Measurements from ENCODE around the gene PDE6B.
A peak's percentile ranks its signal among the peaks of the same experiment; 100 is the strongest.
"Not testable (repeated sequence)": the region's sequence is repeated elsewhere in the genome, so short reads cannot be mapped to it uniquely, and the experiment has no call there.

PDE6B gene

DNA sequence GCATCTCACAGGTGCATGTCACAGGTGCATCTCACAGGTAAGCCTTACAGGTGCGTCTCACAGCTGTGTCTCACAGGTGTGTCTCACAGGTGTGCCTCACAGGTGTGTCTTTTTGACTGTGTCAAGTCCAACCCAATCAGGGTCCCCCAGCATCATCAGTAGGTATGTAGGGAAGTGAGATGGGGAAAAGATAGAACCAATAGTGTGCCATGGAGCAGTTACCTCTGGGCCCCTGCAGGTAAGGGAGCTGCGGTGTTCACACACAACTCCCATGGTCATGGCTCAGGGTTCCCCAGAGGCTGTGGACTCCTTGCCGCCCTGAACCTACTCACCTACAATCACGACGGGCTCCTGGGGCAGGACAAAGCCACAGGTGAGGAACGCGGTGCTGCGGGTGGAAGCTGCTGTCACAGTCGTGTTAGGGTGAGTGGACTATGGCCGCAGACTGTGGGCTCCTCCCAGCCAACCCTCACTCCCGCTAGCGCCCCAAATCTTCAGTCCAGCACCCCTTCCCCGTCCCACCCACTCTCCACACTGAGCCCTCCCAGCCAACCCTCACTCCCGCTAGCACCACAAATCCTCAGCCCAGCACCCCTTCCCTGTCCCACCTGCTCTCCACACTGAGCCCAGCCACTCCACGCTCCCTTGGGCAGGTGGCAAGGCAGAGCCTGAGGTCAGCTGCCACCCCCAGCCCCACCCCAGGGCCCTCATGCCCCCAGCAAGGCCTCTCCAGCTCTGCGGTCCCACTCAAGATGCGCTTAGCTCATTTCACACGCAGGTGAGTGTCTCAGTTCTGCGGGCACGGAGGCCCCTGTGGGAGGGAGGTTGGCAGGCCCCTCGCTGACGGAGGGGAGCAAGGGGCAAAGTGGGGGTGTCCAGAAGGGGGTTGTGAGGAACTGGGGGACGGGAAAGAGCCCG, 2.1 kb upstream of the PDE6B start:
- DNase-seq, result no peak

DNA sequence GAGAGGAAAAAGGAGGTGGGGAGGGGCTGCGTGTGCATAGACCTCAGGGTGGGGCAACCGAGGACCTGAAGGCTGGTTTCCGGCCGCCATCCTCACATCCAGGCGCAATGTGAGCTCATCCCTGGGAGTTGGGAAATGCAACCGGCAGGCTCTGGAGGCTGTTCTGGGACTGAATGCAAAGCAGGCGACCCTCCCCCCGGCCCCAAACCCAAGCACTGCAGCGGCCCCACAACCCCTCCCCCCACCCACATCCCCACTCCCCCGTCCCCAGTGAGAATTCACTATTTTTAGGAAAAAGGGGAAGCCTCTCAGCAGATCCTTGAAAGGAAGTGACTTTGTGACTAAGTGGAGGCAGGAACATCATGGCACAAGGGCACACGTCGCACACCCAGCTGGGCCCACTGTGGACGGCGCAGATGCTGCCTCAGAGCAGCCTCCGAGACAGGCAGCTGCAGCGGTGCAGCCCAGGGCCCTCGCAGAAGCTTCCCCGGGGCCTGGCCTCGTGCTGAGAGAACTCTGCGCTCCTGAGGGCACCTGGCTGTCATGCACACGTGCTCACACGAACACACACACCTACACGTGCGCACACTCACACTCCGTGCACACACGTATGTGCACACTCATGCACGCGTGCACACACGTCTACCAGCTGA, 1.3 kb upstream of the PDE6B start:
- DNase-seq, result no peak

DNA sequence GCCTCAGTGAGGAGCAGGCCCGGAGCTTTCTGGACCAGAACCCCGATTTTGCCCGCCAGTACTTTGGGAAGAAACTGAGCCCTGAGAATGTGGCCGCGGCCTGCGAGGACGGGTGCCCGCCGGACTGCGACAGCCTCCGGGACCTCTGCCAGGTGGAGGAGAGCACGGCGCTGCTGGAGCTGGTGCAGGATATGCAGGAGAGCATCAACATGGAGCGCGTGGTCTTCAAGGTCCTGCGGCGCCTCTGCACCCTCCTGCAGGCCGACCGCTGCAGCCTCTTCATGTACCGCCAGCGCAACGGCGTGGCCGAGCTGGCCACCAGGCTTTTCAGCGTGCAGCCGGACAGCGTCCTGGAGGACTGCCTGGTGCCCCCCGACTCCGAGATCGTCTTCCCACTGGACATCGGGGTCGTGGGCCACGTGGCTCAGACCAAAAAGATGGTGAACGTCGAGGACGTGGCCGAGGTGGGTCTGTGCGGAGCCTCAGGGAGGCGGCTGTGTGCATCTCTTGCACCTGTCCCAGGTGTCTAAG, 323 bp downstream of the PDE6B start:
- peak; percentile 20 for DNase-seq

GRCh38 chr4:626201-627091, 1.1 kb downstream of the PDE6B start:
- DNase-seq, result no peak

GRCh38 chr4:627347-628125, 2.2 kb downstream of the PDE6B start:
- DNase-seq, result no peak

GRCh38 chr4:628311-628741, 3.0 kb downstream of the PDE6B start:
- DNase-seq, result no peak

- DNase-seq, result no peak
Observed at GRCh38 chr4:628821-629635, 3.7 kb downstream of the PDE6B start.

GRCh38 chr4:629636-629914, 4.2 kb downstream of the PDE6B start:
- no peak for DNase-seq

GRCh38 chr4:629915-630641, 4.7 kb downstream of the PDE6B start:
- no peak for DNase-seq

GRCh38 chr4:630656-631055, 5.3 kb downstream of the PDE6B start:
- no peak for DNase-seq

GRCh38 chr4:632196-632790, 6.9 kb downstream of the PDE6B start:
- DNase-seq, result no peak

DNA sequence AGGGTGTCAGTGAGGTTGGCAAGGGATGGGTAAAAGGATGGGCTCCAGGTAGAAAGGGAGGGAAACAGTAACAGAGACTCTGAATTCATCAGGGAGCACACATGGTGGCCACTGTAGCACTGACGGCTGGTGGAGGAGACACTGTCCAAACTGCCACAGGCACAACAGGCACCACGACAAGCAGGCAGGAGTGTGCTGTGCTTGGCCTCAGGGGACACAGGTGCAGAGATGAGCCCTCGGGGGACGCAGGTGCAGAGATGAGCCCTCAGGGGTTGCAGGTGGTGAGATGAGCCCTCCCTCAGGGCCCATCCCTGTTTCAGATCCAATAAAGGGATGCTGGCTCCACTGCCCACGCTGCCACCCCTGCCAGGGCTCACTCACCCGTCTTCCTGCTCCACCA, 7.6 kb downstream of the PDE6B start:
- no peak for DNase-seq

GRCh38 chr4:633406-633805, 8.0 kb downstream of the PDE6B start:
- no peak for DNase-seq

- DNase-seq, result no peak
Observed at GRCh38 chr4:633976-634598, 8.7 kb downstream of the PDE6B start.

GRCh38 chr4:634599-634985, 9.2 kb downstream of the PDE6B start:
- no peak for DNase-seq

- not testable (repeated sequence) for DNase-seq
Observed at GRCh38 chr4:635066-635835, 9.9 kb downstream of the PDE6B start.

DNA sequence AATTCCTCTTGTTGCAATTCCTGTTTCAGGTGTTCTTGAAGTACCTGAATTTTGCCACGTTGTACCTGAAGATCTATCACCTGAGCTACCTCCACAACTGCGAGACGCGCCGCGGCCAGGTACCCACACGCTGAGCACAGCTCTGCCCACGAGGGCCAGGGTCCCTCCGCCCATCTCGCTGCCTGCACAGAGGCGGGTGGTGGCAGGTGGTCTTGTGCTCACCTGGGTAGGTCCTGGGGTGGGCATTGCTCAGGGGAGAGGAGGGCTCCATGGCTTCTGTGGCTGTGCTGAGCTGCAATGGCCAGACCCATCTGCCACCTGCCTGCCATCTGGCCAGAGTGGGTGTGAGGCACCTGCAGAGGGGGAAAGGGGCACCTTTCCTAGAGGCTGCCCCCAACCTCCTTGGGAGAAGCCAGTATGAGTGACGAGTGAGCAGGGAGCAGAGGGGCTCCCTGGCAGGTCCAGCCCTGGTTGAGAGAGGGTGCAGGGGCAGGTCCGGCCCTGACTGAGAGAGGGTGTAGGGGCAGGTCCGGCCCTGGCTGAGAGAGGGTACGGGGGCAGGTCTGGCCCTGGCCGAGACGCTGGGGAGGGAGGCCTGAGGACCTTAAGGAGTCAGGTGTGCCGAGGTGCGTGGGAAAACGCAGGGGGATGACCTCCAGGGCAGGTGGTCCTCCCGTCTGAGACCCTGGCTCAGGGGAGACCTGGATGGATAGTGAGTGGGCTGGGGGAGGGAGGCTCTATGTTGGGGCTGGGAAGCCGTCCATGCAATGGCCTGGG, 10.7 kb downstream of the PDE6B start:
- DNase-seq, result no peak

GRCh38 chr4:636628-637159, 11.3 kb downstream of the PDE6B start:
- DNase-seq, result no peak

All from cortex of kidney (tissue), 1 donor.